ENCODE data around the gene HOXD1.

HOXD1 gene

GRCh38 chr2:176187899-176188773, at the start of gene HOXD1:
TSS of gene HOXD1 (plus strand) at chr2:176188668. CDS start at chr2:176188802, 134 bp downstream.
- DNase-seq (ENCODE audit: low spot score): no peak

GRCh38 chr2:176138923-176139660, 49.4 kb upstream of the HOXD1 start:
- no peak for DNase-seq (ENCODE audit: low spot score)

GRCh38 chr2:176139661-176140512, 48.6 kb upstream of the HOXD1 start:
- no peak for DNase-seq (ENCODE audit: low spot score)

GRCh38 chr2:176140513-176141317, 47.8 kb upstream of the HOXD1 start:
- DNase-seq (ENCODE audit: low spot score): peak; percentile 58

DNA sequence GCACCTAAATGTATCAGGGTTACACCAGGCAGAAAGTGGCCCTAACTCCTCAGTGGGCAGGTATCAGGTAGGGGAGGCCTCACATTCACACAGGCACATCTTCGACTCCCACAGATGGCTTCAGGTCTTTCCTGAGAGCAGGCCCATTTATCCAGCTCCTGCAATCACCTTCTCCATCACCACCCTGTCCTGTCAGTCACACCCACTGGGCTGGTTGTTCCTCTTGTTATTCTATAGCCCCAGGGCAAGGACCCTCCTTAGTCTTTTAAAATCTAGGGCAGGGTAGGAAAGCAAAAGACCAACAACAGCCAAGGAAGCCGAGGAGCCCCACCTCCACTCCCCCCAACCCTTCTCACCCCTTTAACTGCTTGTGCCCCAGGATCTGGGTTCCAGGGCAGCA, 46.2 kb upstream of the HOXD1 start:
- DNase-seq (ENCODE audit: low spot score): no peak

- DNase-seq (ENCODE audit: low spot score): no peak
Observed at GRCh38 chr2:176145085-176145969, 43.1 kb upstream of the HOXD1 start.

GRCh38 chr2:176146101-176146500, 42.4 kb upstream of the HOXD1 start:
- no peak for DNase-seq (ENCODE audit: low spot score)

DNA sequence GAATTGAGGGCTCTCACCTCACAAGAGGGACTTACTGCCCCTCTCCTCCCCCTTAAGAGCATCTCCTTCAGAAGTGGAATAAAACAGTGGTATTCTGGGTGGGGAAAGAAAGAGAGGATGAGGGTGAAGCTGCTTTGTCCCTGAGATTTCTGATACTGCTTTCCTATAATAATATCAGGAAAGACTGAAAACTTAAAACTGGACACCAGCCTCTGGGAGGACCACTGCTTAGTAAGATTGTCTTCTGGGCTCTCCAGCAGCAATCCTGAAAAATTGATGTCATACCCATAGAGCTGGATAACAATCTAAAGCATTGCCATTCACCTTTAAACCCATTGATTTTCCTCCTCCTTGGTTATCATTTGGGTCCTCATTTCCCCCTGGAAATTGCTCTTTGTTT, 41.8 kb upstream of the HOXD1 start:
- no peak for DNase-seq (ENCODE audit: low spot score)

DNA sequence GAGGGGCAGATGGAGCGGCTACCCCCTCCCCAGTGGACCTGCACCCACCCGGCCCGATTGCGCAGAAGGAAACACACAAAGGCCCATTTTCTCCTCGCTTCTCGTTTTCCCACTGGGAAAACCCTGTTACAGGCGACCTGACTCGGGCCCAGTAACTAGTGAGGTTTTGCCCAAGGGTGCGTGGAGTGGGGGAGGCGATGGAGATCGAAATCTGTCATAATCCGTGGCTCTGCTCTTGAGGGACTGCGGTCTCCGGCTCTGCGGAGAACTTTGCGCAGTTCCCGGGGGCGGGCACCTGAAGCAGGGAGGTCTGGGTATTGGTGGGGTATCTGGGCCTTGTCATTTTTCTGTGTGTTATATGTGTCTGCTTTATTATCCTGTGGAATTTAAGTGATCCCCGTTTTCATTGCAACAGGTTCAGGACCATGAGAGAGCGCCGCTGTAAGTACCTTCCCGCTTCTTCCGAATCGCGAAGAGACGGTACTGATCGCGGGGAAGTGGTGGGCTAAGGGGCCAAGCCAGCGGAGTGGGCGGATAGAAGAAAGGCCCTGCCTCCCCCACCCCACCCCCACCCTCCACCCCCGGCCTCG, 41.2 kb upstream of the HOXD1 start:
- no peak for DNase-seq (ENCODE audit: low spot score)

- DNase-seq (ENCODE audit: low spot score): no peak
Observed at GRCh38 chr2:176147800-176148496, 40.5 kb upstream of the HOXD1 start.

DNA sequence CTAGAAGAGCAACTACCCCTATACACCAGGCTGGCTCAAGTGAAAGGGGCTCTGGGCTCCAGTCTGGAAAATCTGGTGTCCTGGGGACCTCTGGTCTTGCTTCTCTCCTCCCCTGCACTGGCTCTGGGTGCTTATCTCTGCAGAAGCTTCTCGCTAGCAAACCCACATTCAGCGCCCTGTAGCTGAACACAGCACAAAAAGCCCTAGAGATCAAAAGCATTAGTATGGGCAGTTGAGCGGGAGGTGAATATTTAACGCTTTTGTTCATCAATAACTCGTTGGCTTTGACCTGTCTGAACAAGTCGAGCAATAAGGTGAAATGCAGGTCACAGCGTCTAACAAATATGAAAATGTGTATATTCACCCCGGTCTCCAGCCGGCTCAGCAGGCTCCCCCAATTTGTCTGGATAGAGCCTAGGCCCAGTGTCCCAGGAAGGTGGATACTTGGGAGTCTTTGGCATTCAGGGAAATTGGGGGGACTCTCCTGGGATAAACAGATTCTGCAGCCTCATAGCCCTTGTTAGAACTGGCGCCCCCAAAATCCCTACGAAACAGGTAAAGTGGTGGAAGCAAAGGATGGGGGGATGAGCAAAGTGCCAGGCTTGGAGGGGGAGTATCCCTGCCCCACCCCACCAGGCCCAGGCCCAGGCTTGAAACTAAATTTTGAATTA, 39.6 kb upstream of the HOXD1 start:
- DNase-seq (ENCODE audit: low spot score): no peak

- DNase-seq (ENCODE audit: low spot score): no peak
Observed at GRCh38 chr2:176149481-176149938, 39.0 kb upstream of the HOXD1 start.

DNA sequence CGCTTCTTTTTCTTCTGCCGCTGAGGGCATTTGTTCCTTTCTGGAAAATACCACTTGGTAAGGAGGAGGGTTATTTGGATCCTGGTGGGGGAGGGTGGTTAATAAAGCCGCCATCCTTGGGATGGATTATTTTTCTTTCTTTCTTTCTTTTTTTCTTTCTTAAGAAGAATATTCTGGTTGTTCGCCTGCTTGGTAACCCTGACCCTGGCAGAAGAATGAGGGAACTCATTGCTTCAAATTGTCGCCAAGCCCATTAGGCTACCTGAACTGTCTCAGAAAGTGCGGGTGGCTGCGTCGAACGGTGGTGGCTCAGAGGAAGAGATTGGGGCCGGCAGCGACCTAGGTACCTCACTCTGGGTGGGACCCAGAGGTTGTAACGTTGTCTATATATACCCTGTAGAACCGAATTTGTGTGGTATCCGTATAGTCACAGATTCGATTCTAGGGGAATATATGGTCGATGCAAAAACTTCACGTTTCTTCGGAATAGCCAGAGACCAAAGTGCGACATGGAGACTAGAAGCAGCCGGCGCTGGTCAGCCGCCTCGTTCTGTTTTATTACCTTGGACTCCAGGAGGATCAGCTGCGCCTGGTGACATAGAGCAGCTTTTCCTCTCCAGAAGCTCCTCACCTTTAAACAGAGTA, 38.4 kb upstream of the HOXD1 start:
- DNase-seq (ENCODE audit: low spot score): no peak

- no peak for DNase-seq (ENCODE audit: low spot score)
Observed at GRCh38 chr2:176150584-176151441, 37.7 kb upstream of the HOXD1 start.

- DNase-seq (ENCODE audit: low spot score): no peak
Observed at GRCh38 chr2:176151442-176152287, 36.8 kb upstream of the HOXD1 start, which contains the start of gene HOXD4. TSS of gene HOXD4 (plus strand) at chr2:176151550. CDS start at chr2:176151634, 84 bp downstream.

Measured in activated CD4-positive, alpha-beta T cell treated with anti-CD3 and anti-CD28 coated beads, Interleukin-2, Interleukin-4, amounts not matched to agents 100 ng/mL and 50 ng/mL, durations not matched to agents 16 hours and 8 hours (primary cell).